ENCODE data around the gene ATR.
A peak's percentile ranks its signal among the peaks of the same experiment; 100 is the strongest.
"Not testable (repeated sequence)": the region's sequence is repeated elsewhere in the genome, so short reads cannot be mapped to it uniquely, and the experiment has no call there.

Gene ATR

DNA sequence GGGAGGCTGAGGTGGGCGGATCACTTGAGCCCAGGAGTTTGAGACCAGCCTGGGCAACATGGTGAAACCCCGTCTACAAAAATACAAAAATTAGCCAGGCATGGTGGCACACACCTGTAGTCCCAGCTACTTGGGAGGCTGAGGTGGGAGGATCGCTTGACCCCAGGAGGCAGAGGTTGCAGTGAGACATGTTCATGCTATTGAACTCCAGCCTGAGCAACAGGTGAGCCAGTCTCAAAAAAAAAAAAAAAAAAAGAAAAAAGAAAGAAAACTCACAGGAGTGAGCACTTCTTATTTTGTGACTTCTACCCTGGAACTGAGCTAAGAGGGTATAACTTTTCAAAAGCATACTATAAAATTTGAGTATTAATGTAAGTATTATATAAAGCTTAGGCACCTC lies 4.3 kb downstream of the ATR start:
- Mint-ChIP-seq H3K36me3 (ENCODE audit: low read depth) (peaks cover 40% of the 10 kb centered on the region), H3K4me1 (ENCODE audit: low read depth) (peaks cover 47% of the 10 kb centered on the region)
- not testable (repeated sequence) for H3K9me3 Mint-ChIP-seq, H3K4me3 Mint-ChIP-seq, H3K27ac Mint-ChIP-seq, H3K27me3 Mint-ChIP-seq

- Mint-ChIP-seq H3K4me1 (ENCODE audit: low read depth) (peaks cover 11% of the 10 kb centered on the region), H3K36me3 (ENCODE audit: low read depth) (peaks cover 52% of the 10 kb centered on the region)
- H3K27me3 Mint-ChIP-seq, H3K9me3 Mint-ChIP-seq, H3K4me3 Mint-ChIP-seq, H3K27ac Mint-ChIP-seq: not testable (repeated sequence)
Measured at GRCh38 chr3:142569422-142569821, 9.1 kb downstream of the ATR start.

GRCh38 chr3:142568393-142569017 lies 10.0 kb downstream of the ATR start:
- Mint-ChIP-seq H3K36me3 (ENCODE audit: low read depth) (peaks cover 51% of the 10 kb centered on the region), H3K27me3 (no peaks in the 10 kb centered on the region), H3K27ac (no peak overlapping the region), H3K9me3 (no peaks in the 10 kb centered on the region), H3K4me1 (ENCODE audit: low read depth) (peaks cover 7% of the 10 kb centered on the region), H3K4me3 (no peak overlapping the region)

DNA sequence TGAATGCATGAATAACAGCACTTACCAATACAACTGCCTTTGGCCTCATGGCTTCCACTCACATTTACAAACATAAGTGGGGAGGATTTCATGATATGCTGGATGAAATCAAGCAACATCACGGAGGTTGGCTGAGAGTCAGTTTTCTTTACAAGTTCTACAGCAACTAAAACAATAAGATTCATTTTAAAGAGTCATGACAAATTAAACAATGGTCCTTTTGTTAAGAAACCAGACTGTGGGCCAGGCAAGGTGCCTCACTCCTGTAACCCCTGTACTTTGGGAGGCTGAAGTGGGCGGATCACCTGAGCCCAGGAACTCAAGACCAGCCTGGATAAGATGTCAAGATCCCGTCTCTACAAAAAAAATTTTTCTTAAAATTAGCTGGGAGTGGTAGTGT lies 12.4 kb downstream of the ATR start:
- H3K4me3 Mint-ChIP-seq, result no peak overlapping the region
- H3K36me3 Mint-ChIP-seq (ENCODE audit: low read depth), result peaks cover 65% of the 10 kb centered on the region
- peaks cover 8% of the 10 kb centered on the region for H3K4me1 Mint-ChIP-seq (ENCODE audit: low read depth)
- H3K9me3 Mint-ChIP-seq, result no peaks in the 10 kb centered on the region
- H3K27ac Mint-ChIP-seq, result no peak overlapping the region
- H3K27me3 Mint-ChIP-seq, result no peaks in the 10 kb centered on the region

- Mint-ChIP-seq H3K27ac (no peak overlapping the region), H3K4me3 (no peak overlapping the region), H3K27me3 (no peaks in the 10 kb centered on the region), H3K4me1 (ENCODE audit: low read depth) (peaks cover 4% of the 10 kb centered on the region), H3K9me3 (no peaks in the 10 kb centered on the region), H3K36me3 (ENCODE audit: low read depth) (peaks cover 65% of the 10 kb centered on the region)
Measured at GRCh38 chr3:142563496-142563997, 15.0 kb downstream of the ATR start.

DNA sequence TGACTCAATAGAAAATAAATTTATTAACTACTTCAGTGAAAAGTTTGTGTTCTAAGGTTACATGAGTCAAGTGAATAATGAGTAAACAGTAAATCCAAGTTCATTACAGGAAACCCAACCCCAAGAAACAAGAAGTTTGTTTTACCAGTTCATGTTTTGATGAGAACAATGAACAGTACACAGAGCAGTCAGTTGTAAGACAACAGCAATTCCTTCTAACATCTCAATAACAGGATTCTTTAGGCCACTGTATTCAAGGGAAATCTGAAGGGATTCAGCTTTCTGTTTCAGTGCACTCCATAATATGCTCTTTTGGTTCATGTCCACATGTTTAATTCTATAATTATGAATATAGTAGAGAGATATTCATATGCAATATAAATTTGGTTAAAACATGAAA lies 18.4 kb downstream of the ATR start:
- no peaks in the 10 kb centered on the region for H3K9me3 Mint-ChIP-seq
- no peaks in the 10 kb centered on the region for H3K27me3 Mint-ChIP-seq
- peaks cover 4% of the 10 kb centered on the region for H3K4me1 Mint-ChIP-seq (ENCODE audit: low read depth)
- H3K36me3 Mint-ChIP-seq (ENCODE audit: low read depth), result peaks cover 63% of the 10 kb centered on the region
- no peak overlapping the region for H3K27ac Mint-ChIP-seq
- H3K4me3 Mint-ChIP-seq, result no peak overlapping the region

GRCh38 chr3:142553741-142554140 lies 24.8 kb downstream of the ATR start:
- Mint-ChIP-seq H3K4me3 (no peak overlapping the region), H3K9me3 (no peaks in the 10 kb centered on the region), H3K4me1 (ENCODE audit: low read depth) (no peaks in the 10 kb centered on the region), H3K36me3 (ENCODE audit: low read depth) (peaks cover 70% of the 10 kb centered on the region), H3K27ac (no peak overlapping the region), H3K27me3 (no peaks in the 10 kb centered on the region)

DNA sequence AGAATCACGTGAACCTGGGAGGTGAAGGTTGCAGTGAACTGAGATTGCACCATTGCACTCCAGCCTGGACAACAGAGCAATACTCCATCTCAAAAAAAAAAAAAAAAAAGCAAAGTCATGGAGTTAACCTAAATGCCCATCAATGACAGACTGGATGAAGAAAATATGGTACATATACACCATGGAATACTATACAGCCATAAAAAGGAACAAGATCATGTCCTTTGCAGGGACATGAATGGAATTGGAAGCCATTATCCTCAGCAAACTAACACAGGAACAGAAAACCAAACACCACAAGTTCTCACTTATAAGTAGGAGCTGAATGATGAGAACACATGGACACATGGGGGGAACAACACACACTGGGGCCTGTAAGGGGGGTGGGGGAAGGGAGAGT lies 26.0 kb downstream of the ATR start:
- H3K36me3 Mint-ChIP-seq (ENCODE audit: low read depth), result peaks cover 73% of the 10 kb centered on the region
- not testable (repeated sequence) for H3K4me3 Mint-ChIP-seq; H3K27me3 Mint-ChIP-seq; H3K9me3 Mint-ChIP-seq; H3K27ac Mint-ChIP-seq; H3K4me1 Mint-ChIP-seq (ENCODE audit: low read depth)

DNA sequence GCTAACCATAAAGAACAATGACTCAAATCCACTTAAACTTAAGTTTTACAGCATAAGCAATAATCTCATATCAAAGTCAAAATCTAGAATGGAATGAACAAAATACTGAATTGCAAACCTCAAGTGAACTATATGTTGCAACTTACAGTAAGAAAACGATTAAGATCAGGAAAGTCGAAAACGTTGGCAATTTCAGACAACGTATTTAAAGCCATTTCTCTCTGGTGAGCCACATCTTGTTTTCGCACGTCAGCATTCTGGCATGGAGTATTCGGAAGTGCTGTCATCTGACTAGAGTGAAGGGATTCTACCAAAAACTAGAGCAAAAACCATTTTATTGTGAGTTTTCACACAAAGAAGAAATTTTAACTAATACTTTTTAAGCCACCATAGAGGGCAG lies 28.5 kb downstream of the ATR start:
- H3K27me3 Mint-ChIP-seq, result no peaks in the 10 kb centered on the region
- no peaks in the 10 kb centered on the region for H3K9me3 Mint-ChIP-seq
- no peaks in the 10 kb centered on the region for H3K4me1 Mint-ChIP-seq (ENCODE audit: low read depth)
- no peak overlapping the region for H3K27ac Mint-ChIP-seq
- H3K36me3 Mint-ChIP-seq (ENCODE audit: low read depth), result peaks cover 53% of the 10 kb centered on the region
- H3K4me3 Mint-ChIP-seq, result no peak overlapping the region

DNA sequence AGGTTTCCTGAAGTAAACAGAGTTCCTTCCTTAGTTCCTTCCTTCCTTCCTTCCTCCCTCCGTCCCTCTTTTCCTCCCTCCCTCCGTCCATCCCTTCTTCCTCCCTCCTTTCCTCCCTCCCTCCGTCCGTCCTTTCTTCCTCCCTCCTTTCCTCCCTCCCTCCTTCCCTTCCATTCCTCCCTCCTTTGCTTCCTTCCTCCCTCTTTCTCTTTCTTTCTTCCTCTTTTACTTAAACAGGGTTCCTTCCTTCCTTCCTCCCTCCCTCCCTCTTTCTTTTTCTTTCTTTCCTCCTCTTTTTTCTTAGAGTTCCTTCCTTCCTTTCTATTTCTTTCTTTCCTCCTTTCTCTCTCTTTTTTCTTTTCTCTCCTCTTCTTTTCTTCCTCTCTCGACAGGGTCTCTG lies 35.2 kb downstream of the ATR start:
- Mint-ChIP-seq H3K27ac (no peak overlapping the region), H3K27me3 (no peaks in the 10 kb centered on the region), H3K4me3 (no peak overlapping the region), H3K9me3 (no peaks in the 10 kb centered on the region), H3K36me3 (ENCODE audit: low read depth) (peaks cover 40% of the 10 kb centered on the region), H3K4me1 (ENCODE audit: low read depth) (no peaks in the 10 kb centered on the region)

DNA sequence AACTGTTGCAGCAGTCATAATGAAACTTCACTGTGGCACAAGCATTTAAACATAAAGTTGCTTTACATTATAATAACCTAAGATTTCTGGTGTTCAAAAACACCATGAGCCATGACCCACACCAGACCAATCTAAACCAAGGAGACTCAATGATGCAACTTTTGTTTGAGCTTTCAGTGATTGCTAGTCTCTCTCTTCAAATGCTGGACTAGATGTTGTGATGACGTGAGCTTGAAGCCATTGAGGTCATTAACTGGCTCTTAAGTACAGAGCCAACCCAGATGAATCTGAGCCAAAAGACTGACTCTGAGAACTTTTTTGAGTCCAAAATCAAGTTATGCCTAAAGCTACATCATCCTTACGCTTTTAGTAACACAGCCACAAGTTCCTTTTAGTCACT lies 36.5 kb downstream of the ATR start:
- H3K36me3 Mint-ChIP-seq (ENCODE audit: low read depth), result peaks cover 41% of the 10 kb centered on the region
- H3K4me3 Mint-ChIP-seq, result no peak overlapping the region
- no peaks in the 10 kb centered on the region for H3K27me3 Mint-ChIP-seq
- no peak overlapping the region for H3K27ac Mint-ChIP-seq
- H3K9me3 Mint-ChIP-seq, result no peaks in the 10 kb centered on the region
- H3K4me1 Mint-ChIP-seq (ENCODE audit: low read depth), result no peaks in the 10 kb centered on the region

GRCh38 chr3:142536519-142536918 lies 42.0 kb downstream of the ATR start:
- Mint-ChIP-seq H3K36me3 (ENCODE audit: low read depth) (peaks cover 79% of the 10 kb centered on the region), H3K9me3 (peaks cover 4% of the 10 kb centered on the region), H3K4me3 (no peak overlapping the region), H3K4me1 (ENCODE audit: low read depth) (no peaks in the 10 kb centered on the region), H3K27me3 (no peaks in the 10 kb centered on the region), H3K27ac (no peak overlapping the region)

- H3K4me3 Mint-ChIP-seq, result no peak overlapping the region
- H3K4me1 Mint-ChIP-seq (ENCODE audit: low read depth), result peaks cover 5% of the 10 kb centered on the region
- no peaks in the 10 kb centered on the region for H3K27me3 Mint-ChIP-seq
- H3K27ac Mint-ChIP-seq, result no peak overlapping the region
- peaks cover 4% of the 10 kb centered on the region for H3K9me3 Mint-ChIP-seq
- H3K36me3 Mint-ChIP-seq (ENCODE audit: low read depth), result peaks cover 75% of the 10 kb centered on the region
Measured at GRCh38 chr3:142534543-142534942, 44.0 kb downstream of the ATR start.

GRCh38 chr3:142530296-142530695 lies 48.2 kb downstream of the ATR start:
- Mint-ChIP-seq H3K4me3 (no peak overlapping the region), H3K36me3 (ENCODE audit: low read depth) (peaks cover 52% of the 10 kb centered on the region), H3K4me1 (ENCODE audit: low read depth) (peaks cover 8% of the 10 kb centered on the region), H3K9me3 (peaks cover 4% of the 10 kb centered on the region), H3K27ac (no peak overlapping the region), H3K27me3 (no peaks in the 10 kb centered on the region)

DNA sequence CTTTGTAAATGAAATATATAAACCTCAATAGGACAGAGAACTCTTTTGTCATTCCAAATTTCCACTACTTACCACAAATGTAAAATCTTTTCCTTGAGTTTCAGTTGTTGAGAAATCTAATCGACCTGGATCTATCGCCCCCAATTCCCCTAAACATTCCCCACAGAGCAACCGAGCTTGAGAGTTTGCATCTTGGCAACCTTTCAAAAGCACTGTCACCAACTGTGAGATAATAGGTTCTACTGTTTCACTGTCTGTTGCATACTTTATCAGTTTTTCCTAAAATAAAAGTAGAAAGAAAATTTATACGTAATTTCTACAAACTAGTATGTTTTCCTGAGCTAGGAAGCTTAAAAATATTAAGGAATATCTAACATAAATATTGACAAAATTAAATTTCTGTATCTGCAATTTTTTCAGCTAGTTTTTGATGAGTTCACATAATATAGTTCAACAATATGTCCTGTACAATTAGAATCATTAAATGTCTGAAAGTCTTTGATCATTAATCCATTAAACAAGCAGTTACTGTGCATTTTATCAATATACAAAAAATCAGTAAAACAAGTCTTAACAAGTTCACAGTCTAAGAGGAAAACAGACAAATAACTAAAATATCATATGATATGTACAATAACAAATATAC lies 54.5 kb downstream of the ATR start:
- H3K27ac Mint-ChIP-seq, result no peak overlapping the region
- no peak overlapping the region for H3K4me3 Mint-ChIP-seq
- H3K9me3 Mint-ChIP-seq, result no peaks in the 10 kb centered on the region
- peaks cover 37% of the 10 kb centered on the region for H3K36me3 Mint-ChIP-seq (ENCODE audit: low read depth)
- no peaks in the 10 kb centered on the region for H3K27me3 Mint-ChIP-seq
- H3K4me1 Mint-ChIP-seq (ENCODE audit: low read depth), result no peaks in the 10 kb centered on the region

DNA sequence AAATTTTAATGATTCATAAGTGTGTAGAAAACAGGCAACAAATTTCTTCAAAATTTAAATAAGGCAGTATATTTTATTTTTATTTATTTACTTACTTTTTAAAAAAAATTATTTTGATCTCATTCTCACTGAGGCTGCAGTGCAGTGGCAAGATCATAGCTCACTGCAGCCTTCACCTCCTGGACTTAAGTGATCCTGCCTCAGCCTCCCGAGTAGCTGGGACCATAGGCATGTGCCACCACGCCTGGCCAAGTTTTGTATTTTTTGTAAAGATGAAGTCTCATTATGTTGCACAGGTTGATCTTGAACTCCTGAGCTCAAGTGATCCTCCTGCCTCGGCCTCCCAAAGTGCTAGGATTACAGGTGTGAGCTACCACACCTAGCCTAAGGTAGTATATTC lies 69.5 kb downstream of the ATR start:
- Mint-ChIP-seq H3K36me3 (ENCODE audit: low read depth) (peaks cover 60% of the 10 kb centered on the region), H3K4me3 (peak overlapping the region; percentile 71), H3K4me1 (ENCODE audit: low read depth) (peaks cover 6% of the 10 kb centered on the region), H3K27me3 (no peaks in the 10 kb centered on the region), H3K9me3 (no peaks in the 10 kb centered on the region), H3K27ac (peak overlapping the region; percentile 90)

Data from stimulated activated naive CD8-positive, alpha-beta T cell treated with anti-CD3 and anti-CD28 coated beads, Interleukin-15, Interleukin-2, amounts not matched to agents 100 ng/mL and 50 ng/mL, for 24 hours (primary cell).